Activated CD8-positive, alpha-beta memory T cell treated with anti-CD3 and anti-CD28 coated beads, Interleukin-2, amount 50 U/mL, for 24 hours (primary cell): Measurements from ENCODE around the gene NCAPH2.
"Not testable (repeated sequence)": the region's sequence is repeated elsewhere in the genome, so short reads cannot be mapped to it uniquely, and the experiment has no call there.

Source experiments
- DNase-seq: peaks from one replicate; pipeline ENCODE4 v3.0.0-alpha.2; 2020; ENCODE audit errors: extremely low read depth

Gene NCAPH2

DNA sequence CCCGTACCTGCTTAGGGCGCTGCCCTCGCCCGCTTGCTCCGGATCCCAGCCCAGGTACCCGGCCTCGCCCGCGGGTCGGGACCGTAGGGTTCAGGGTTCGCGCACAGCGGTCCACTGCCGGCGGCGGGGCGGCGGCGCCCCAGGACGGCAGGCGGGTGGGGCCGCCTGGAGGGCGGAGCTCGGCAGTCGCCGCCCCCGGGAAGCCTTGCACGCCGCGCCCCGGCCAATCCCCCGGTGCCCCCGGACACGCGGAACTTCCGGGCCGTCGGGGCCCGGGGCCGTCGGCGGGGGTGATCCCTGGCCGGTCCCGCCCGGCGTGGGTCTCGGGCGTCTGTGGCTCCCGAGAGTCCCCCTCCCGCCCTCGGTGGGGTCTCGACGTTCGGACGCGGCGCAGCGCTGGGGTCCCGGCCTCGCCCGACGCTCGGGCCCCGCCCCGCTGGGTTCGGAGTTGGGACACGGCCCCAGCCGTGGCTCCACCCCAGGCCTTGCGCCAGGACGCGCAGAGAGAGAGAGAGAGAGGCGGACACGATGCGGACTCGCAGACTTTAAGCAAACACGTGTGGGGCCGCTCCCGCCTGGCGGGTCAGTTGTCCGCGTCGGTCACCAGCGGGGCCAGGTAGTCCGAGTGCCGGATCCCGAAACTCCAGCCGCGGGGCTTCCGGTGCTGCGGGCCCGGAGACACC is 22.0 kb downstream of the NCAPH2 start, which contains the start of gene TYMP:
Gene TYMP (minus strand): TSS at position 116 of the 683 bp plus-strand sequence. CDS start 303 bp downstream, outside the sequence.
- no peak for DNase-seq

DNA sequence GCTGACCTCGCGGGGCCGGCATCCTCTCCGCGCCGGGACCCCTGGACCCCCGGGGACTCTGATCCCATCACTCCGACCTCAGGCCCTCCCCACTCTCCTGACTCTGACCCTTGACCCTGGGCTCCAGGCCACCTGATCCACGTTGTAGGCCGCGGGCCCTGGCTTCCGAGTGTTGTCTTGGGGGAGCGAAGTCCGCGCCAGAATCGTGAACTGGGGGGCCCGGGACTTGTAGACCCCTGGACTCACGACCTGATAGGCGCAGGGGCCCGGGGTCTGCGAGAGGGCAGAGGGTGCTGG is 22.5 kb downstream of the NCAPH2 start:
- no peak for DNase-seq

GRCh38 chr22:50530877-50531545 is 23.0 kb downstream of the NCAPH2 start:
- DNase-seq: no peak

GRCh38 chr22:50531546-50531961 is 23.5 kb downstream of the NCAPH2 start:
- no peak for DNase-seq

DNA sequence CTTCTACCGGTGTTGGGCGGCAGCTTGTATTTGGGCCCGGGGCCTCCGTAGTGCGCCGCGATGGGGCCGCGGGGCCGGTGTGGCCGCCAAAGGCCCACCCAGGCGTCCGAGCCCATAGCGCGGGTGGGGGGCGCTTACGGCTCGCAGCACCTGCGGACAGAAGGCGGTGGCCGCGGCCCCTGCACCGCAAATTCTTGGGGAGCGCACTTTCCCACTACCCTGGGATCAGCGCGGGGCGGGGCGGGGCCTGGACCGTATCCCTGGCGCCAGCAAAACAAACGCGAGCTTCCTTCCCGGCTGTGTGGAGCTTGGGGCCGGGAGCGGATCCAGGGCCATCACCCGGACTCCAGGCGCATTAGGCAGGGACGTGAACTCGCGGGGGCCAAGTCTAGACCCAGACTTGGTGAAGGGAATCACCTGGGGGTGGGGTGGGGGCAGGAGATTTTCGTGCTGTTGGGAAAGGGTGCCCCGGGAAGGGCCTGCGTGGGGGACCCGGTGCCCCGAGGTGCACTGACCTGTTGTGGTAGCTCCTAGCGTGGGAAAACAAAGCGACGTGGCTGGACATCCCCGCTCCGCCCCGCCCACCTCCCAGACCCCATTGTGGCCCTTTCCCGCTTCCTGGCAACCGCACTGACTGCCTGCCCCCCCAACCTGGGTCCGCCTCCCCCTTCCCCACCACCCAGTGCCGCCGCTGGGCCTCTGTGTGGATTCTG is 24.1 kb downstream of the NCAPH2 start:
- DNase-seq: no peak

DNA sequence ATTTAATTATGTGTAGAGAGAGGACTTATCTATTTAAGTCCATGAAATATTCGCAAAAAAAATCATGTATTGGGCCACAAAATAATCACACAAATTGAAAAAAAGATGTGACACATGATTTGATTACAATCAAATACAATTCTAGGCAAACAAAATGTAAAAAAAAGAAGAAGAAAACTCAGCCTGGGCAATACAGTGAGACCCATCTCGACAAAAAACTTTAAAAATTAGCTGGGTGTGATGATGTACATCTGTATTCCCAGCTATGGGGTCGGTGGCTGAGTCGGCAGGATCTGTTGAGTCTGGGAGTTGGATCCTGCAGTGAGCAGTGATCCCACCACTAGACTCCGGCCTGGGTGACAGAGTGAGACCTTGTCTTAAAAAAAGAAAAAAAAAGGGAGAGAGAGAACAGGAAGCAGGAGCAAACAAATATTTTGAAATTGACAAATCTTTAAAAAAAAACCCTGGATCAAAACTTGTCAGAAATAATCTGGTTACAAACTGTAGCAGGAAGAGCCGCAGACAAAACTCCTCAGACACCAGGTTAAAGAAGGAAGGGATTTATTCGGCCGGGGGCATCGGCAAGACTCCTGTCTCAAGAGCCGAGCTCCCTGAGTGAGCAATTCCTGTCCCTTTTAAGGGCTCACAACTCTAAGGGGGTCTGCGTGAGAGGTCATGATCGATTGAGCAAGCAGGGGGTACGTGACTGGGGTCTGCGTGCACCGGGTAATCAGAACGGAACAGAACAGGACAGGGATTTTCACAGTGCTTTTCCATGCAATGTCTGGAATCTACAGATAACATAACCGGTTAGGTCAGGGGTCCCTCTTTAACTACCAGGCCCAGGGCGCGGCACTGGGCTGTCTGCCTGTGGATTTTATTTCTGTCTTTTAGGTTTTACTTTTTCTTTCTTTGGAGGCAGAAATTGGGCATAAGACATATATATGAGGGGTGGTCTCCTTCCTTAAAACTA is 25.1 kb downstream of the NCAPH2 start:
- no peak for DNase-seq

- not testable (repeated sequence) for DNase-seq
Measured at GRCh38 chr22:50533856-50534711, 26.1 kb downstream of the NCAPH2 start.

DNA sequence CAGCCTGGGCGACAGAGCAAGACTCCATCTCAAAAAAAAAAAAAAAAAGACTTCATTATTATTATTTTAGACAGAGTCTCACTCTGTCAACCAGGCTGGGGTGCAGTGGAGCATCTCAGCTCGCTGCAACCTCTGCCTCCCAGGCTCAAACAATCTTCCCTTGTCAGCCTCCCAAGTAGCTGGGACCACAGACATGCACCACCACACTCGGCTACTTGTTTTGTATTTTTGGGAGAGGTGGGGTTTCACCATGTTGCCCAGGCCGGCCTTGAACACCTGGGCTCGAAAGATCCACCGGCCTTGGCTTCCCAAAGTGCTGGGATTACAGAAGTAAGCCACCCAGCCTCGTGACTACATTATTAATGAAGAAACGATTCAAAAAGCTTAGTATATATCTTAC is 27.1 kb downstream of the NCAPH2 start:
- no peak for DNase-seq

DNA sequence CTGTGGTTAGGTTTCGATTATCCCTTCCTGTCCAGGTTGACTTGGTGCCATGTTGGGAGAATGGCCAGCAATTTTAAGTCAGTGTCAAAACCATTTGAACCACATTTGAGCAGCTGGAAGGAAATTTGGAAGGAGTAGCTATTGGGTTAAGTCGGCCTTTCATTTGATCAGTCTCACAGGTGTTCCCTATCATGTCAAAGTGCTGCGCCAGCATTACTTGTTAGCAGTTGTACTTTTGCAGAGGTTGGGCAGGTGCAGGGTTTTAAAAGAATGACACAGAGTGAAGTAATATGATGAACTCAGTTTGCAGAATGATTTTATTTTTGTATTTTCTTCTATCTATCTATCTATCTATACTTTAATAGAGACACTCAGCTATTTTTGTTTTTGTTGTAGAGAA is 28.2 kb downstream of the NCAPH2 start:
- no peak for DNase-seq

DNA sequence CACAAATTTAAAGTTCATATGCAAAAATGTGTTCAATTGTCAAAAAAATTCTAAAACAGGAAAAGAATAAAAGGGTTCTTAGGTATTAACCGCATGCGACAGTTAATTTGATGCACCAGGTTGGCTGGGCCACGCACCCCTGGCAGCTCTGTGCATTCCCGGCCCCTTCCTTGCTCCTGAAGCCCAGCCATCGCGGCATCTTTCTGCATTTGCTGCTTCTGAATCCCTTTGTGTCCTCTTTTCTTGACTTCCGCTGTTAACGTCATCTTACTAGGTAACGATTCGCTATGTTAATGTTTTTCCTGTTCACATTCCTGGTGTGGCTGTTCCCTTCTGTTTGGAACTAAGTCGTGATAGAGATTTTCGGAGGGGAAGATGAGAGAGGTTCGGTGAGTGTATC is 29.7 kb downstream of the NCAPH2 start:
- DNase-seq: no peak

DNA sequence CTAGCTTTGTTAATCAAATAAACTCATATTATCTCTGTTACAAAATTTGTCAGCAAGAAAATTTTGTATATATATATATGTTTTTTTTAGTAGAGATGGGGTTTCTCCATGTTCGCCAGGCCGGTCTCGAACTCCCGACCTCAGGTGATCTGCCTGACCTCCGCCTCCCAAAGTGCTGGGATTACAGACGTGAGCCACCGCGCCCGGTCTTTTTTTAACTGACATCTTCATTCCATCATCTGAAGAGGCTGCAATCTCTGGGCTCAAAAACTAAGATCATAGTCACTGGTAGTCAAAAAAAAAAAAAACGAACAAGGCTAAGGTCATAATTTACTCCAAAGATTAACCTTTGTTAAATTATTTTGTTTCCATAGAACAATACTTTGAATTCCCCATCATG is 32.4 kb downstream of the NCAPH2 start:
- DNase-seq: no peak

DNA sequence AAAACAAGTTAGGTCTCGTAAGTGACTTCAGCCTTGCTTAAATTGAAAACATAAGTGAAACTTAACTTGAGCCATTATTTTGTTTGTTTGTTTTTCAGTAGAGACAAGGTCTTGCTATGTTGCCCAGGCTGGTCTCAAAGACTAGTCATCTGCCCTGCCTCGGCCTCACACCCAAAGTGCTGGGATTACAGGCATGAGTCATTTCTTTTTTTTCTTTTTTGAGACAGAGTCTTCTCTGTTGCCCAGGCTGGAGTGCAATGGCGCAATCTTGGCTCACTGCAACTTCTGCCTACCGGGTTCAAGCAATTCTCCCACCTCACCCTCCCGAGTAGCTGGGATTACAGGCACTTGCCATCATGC is 33.6 kb downstream of the NCAPH2 start:
- not testable (repeated sequence) for DNase-seq

DNA sequence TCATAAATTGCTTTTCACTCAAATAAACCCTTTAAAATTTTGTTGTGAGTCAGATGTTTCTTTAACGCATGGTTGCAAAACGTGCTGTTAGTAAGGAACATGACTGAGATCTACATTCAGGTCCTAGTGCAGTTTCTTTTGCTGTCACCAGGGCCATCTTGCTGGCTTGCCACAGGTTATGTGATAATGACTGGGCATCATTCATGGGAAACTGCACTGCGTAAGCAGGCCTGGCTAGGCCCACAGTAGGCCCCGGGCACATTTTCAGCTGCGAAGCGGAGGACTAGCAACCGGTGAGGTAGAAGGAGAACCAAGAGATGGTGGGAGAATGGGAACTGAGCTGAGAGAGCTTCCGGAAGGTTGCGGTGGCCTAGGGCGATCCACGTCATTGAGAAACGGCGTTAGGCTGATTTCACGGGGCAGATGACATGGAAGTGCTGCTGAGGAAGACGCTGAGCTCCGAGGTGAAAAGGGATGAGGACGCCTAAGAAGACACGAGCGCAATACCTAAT is 34.4 kb downstream of the NCAPH2 start:
- no peak for DNase-seq

DNA sequence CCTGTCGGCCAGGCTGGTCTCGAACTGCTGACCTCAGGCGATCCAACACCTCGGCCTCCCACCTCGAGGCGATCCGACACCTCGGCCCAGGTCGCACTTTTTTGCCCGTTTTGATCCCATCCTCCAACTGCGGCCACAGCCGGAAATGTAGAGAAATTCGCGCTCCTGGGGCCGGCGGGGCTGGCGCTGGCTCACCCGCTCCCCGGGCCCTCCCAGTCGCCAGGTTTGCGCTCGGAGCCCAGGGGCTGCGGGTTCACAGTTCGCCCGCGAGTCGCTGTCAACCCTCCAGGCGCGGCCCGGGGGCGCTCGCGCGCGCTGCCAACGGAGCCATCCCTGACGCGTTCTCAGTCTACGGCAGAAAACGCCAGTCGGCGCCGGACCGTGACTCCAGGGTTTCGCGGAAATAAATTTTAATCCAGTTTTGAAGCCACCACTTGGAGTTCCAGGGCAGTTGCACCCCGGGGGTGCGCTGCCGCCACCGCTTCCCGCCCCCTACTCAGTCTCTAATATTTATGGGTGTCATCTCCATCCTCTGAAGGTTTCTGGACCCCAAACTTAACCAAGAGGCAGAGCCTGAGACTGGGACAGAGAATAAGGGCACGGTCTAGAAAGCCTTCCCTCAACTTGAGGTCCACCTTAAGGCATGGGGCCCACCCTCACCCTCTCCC is 36.2 kb downstream of the NCAPH2 start:
- DNase-seq: no peak

DNA sequence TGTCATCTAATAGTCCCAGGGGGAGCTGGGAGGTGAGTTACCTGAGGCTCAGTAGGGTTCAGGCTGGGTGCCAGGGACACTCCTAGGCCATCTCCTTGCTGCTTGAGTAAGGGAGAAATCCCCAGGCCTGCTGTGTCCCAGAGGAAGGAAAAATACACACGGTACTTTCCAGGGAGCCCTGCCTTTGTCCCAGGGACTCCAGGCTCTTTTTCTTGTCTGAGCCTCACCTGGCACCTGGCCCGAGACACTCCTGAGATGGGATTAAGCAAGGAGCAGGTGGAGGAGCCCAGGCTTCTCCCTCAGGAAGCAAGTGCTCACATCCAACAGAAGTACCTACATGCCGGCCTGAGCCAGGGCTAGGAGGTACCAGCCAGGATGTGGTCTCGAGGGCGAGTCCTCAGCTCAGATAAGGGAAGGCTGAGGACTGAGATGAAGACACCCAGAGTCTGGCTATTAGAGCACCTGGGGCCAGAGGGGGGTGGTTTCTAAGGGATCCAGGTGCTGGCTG is 36.8 kb downstream of the NCAPH2 start:
- DNase-seq: no peak

DNA sequence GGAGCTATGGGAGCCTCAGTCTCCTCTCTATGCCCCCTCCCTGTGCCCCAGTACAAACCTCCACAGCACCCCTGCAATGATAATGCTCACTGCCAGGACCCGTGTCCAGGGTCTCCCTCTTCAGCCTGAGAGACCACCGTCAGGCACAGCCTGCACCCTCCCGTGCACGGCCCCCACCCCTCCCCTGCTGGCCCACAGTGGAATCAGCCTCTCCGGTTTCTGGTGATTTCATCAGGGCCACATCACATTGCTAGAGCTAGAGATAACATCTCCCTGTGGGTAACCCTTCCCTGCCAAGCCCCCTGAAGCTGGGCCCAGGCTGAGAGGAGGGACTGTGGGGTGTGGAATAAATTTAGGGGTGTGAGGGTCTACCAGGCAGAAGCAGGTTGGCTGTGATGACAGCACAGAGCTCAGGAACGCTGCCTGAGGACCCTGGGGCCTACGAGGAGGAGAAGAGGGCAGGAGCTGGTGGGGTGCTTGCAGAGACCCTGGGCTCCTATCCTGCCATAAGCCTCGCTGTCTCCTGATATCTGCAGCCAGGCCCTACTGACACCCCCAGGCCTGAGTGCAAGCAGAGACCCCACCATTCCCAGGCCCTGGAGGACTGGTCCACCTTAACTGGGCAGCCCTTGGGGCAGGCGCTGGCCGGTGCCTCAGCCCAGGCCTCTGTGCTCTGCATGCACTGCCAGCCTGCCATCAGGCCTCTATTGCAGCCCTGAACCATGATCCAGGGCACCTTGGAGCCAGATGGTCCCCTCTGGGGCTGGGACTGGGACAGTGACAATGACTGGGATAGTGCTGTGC is 37.7 kb downstream of the NCAPH2 start, which contains the start of gene KLHDC7B:
Gene KLHDC7B (plus strand): TSS at position 378 of the 804 bp plus-strand sequence. CDS start 345 bp downstream, at position 723.
- DNase-seq: no peak

DNA sequence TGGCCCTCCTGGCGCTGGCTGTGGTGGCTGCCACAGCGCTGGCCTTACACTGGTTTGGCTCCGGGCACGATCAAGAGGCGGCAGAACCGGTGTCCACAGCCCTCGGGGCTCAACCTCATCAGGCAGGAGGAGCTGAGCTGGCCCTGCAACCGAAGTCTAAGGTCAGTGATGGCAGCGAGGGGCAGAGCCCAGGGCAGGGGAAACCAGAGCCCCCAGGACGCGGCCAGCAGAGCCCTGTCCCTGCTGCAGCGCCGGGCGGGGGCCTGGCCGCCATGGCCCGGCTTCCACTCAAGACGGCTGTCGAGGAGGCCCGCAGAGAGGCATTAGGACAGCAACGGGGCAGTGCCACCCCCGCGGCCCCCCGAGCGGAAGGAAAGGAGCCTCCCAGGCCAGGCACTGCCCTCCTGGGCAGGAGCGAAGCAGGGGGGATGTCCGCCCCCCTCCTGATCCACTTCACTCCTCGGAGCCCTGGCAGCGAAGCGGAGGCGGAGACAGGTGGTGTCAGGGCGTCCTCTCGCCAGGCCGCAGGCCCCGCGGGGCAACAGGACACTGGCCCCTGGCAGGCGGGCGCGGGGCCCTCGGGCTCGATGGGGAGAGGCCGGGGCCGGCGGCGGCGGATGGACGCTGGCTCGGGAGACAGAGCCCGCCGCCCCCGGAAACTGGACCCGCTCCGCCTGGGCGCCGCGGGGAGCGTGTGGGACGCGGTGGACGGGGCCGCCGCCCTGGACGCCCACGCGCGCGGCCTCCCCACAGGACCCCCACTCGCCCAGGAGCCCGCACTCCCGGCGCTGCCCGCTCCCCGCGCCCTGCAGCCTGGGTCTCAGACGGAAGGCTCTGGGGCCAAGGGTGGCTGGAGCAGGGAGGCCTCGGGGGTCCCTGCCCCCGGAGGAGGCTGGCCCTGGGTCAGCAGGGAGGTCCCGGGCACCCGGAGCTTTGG is 38.6 kb downstream of the NCAPH2 start:
- no peak for DNase-seq
